Stromal cell of bone marrow (primary cell): Measurements from ENCODE around the gene GPR173.

Source experiments
- DNase-seq: peaks from one replicate; pipeline ENCODE4 v3.0.0-alpha.2; 2012; ENCODE audit warnings: low read depth

Gene GPR173

DNA sequence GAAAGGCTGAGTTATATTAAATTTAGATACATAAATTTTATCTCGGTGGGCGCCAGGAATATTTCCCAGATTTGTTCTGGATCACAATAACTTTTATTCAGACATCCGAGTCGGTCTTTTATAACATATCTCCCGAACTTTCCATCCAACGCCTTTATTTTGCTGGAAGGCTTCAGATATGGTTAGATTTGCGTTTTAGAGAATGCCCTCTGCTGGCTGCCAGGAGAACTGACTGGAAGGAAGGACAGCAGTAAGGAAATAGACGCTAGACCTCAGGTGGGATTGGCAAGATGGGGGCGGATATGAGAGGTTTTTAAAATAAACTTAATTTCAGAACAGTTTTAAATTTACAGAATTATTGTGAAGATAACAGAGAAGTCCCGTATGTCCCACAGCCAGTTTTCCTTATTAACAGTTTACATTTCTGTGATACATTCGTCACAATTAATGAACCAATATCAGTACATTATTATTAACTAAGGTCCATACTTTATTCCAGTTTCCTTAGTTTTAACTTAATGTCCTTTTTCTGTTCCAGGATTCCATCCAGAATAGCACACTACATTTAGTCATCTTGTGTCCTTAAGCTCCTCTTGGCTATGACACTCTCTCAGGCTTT is 40.7 kb downstream of the GPR173 start:
- peak; percentile 50 for DNase-seq

- no peak for DNase-seq
These were observed 41.3 kb downstream of the GPR173 start for GRCh38 chrX:53089925-53090324.

DNA sequence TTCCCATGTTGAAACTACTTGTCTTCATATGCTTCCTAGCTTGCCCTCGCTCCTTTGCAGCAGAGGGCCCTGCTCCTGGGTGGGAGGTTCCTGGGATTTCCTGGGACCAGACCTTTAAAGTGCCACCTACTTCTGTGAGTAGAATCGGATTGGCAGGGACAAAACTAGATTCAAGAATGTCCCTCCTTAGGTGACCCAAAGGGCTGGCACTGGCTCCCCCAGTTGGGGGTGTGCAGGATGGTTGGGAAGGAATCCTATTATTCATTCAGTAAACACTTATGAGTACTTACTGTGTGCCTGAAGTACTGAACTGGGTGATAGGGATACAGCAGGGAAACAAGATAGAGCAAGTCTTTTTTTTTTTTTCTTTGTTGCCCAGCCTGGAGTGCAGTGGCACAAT is 42.8 kb downstream of the GPR173 start:
- DNase-seq = no peak

GRCh38 chrX:53093177-53093655 is 44.6 kb downstream of the GPR173 start:
- DNase-seq = peak; percentile 61

DNA sequence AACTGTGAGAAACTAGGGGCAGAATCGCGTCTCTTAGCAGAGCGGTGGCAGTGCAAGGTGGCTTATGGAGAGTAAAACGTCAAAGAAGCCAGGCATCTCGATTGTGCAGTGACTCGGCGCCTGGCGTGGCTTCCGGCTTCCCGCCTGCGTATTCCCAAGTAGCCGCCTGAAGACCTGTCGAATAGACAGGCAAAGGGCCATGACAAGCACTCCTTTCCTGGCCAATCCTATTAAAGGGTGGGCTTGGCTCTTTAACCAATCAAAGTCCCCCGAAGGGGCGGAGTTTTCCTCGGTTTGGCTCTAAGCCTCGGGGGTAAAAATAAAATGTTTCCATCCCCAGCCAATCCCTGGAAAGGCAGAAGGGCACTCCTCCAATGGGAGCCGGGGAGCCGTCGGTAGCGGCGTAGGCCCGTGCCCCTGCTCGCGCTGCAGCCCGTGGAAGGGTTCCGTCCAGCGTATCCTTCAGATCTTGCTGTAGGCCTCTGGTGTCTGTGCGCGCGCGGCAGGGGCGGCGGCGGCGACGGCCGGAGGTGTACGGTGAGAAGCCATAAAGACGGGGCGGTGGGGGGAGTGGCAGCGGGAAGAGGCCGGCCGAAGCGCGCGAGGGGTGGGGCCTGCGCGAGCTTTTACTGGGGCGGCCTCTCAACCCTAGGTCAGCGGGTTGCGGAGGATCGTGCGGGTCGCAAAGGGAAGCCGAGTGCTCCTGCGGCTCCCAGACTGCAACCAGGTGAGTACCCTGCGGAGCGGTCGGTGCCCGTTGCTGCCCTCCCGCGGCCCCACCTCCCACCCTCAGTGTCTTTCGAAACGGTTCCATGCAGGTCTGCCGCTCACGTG is 45.4 kb downstream of the GPR173 start, which contains the start of gene KANTR:
TSS of gene KANTR (plus strand) at position 395 of the 834 bp plus-strand sequence. CDS start 30,131 bp downstream, outside the sequence.
- DNase-seq = peak; percentile 90

- DNase-seq = no peak
These were observed 46.0 kb downstream of the GPR173 start for GRCh38 chrX:53094582-53094905.

DNA sequence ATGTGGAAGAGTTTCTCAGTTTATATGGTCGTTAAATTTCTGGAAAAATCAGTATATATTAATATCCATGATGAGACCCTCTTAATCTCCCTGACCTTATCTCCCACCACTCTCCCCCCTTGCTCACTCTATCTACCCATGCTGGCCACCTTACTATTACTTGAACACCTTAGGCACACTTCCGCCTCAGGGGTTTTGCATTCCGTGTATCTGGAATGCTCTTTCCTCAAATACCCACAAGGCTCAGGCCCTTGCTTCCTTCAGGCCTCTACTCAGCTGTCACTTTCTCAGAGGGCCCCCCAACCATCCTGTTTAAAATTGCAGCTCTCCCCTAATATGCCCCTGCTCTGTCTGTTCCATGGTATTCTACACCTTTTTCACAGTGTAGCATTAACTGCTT is 47.2 kb downstream of the GPR173 start:
- no peak for DNase-seq

GRCh38 chrX:53114864-53115549 is 66.4 kb downstream of the GPR173 start:
- DNase-seq = no peak

DNA sequence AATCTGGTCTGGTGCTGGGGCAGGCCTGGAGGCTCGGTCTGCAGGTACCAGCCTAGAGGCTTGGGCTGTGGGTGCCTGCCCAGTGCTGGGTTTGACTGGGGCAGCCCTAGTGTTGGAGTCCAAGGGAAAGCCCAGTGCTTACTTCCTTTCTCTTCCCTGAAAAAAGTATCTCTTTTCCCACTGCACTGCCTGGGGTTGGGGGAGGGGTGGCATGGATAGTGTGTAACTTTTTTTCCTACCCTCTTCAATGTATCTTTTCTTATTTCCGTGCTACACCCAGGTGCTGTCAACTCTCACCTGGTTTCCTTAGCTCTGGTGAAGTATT is 66.9 kb downstream of the GPR173 start:
- DNase-seq = no peak

GRCh38 chrX:53116101-53116500 is 67.5 kb downstream of the GPR173 start:
- peak; percentile 60 for DNase-seq

DNA sequence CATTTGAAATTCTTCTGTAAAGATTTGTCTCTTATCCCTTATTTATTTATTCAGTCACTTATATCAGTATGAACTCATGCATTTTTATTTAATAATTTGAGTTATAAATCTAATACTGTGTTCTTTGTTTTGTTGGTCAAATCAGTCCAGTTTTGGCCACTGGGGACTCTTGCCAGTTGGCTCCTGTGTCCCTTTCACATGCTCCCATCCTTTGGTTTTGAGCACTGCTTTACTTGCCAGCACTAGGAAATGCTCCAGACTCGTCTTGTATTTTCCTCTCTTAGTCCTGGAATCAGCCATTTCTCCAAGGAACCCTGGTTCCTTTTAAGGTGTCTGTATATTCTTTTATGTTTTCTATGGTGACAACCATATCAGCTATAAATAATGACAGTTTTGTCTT is 73.4 kb downstream of the GPR173 start:
- DNase-seq = no peak

GRCh38 chrX:53125506-53125905 is 76.9 kb downstream of the GPR173 start:
- no peak for DNase-seq

- DNase-seq = no peak
These were observed 77.8 kb downstream of the GPR173 start for GRCh38 chrX:53126377-53126776.

DNA sequence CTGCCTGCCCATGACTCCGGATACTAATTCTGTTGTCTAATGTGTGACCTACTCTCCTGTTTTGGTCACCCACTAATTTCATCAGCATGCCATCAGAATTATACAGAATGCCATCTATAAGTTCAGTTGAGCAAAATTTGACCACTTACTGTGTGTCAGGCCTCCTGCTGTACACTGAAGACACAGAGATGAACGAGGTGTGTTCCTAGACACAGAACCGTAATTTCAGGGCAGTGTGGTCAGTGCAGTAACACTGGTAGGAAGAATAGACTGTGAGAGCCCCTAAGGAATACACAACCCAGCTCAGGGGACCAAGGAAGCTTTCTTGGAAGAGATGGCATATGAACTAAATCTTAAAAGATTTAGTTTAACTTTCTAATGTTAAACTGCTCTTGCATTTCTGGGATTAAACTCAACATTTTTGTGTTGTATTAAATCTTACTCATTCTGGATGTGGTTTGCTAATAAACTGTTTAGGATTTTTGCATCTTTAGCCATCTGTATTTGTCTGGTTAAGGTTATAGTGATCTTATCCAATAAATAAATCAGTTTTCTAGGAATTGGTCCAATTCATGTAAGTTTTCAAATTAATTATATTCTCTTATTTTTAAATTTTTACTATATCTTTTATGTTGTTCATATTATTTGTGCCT is 79.6 kb downstream of the GPR173 start:
- no peak for DNase-seq
